NCI-H748 treated with DMSO at 0.1 percent for 48 hours (cell line): ENCODE results near the gene HIBCH.
A peak's percentile ranks its signal among the peaks of the same experiment; 100 is the strongest.

ENCODE experiments used
- DNase-seq: peaks from one replicate; lab custom pipeline; 2025; lab: John Stamatoyannopoulos, UW

The HIBCH gene

GRCh38 chr2:190188289-190188688 is 131.3 kb downstream of the HIBCH start:
- no peak for DNase-seq

- no peak for DNase-seq
Measured at GRCh38 chr2:190186238-190186637, 133.4 kb downstream of the HIBCH start.

- no peak for DNase-seq
Measured at GRCh38 chr2:190185380-190185779, 134.2 kb downstream of the HIBCH start.

- no peak for DNase-seq
Measured at GRCh38 chr2:190184460-190184859, 135.2 kb downstream of the HIBCH start.

- no peak for DNase-seq
Measured at GRCh38 chr2:190183539-190183938, 136.1 kb downstream of the HIBCH start.

GRCh38 chr2:190182071-190182524 is 137.5 kb downstream of the HIBCH start:
- no peak for DNase-seq

GRCh38 chr2:190181123-190181669 is 138.4 kb downstream of the HIBCH start:
- DNase-seq, result no peak

GRCh38 chr2:190180313-190181122 is 139.1 kb downstream of the HIBCH start:
- peak; percentile 17 for DNase-seq

GRCh38 chr2:190179754-190180312 is 139.8 kb downstream of the HIBCH start:
- DNase-seq, result no peak

- no peak for DNase-seq
Measured at GRCh38 chr2:190178066-190178722, 141.4 kb downstream of the HIBCH start.

- no peak for DNase-seq
Measured at GRCh38 chr2:190177249-190178040, 142.2 kb downstream of the HIBCH start.

GRCh38 chr2:190173392-190173791 is 146.2 kb downstream of the HIBCH start:
- DNase-seq, result no peak

GRCh38 chr2:190170673-190171072 is 149.0 kb downstream of the HIBCH start:
- DNase-seq, result no peak

- no peak for DNase-seq
Measured at GRCh38 chr2:190169221-190170072, 150.2 kb downstream of the HIBCH start.

GRCh38 chr2:190167702-190168101 is 151.9 kb downstream of the HIBCH start:
- DNase-seq, result no peak

- DNase-seq, result no peak
Measured at GRCh38 chr2:190165491-190165890, 154.1 kb downstream of the HIBCH start.

- DNase-seq, result no peak
Measured at GRCh38 chr2:190162851-190163250, 156.8 kb downstream of the HIBCH start.

- no peak for DNase-seq
Measured at GRCh38 chr2:190159453-190159852, 160.2 kb downstream of the HIBCH start.

GRCh38 chr2:190158798-190159434 is 160.7 kb downstream of the HIBCH start:
- no peak for DNase-seq
